Lower leg skin (tissue), 4 donors: ENCODE data around the gene SP8. TPM values are rescaled to one million over a fixed set of nuclear protein-coding genes. Genes with fewer than 3 reads are reported as not detected.
"Not testable (repeated sequence)": the region's sequence is repeated elsewhere in the genome, so short reads cannot be mapped to it uniquely, and the experiment has no call there.

ENCODE experiments used
- DNase-seq, 2 donors: peaks; one replicate each; pipeline ENCODE4 v3.0.0-alpha.2; 2019; ENCODE audit warnings: low spot score in 2 of 2
- H3K4me3 ChIP-seq: fragments of 200-600 bp; sonication (generic); 2 replicates; pipeline ENCODE4 v1.5.1; 2017; ENCODE audit warnings: mild to moderate bottlenecking, low read depth; ENCODE audit not compliant: poor library complexity, severe bottlenecking
- POLR2A ChIP-seq, 2 donors: fragments of 450-650 bp; IDR thresholded peaks; one replicate each; pipeline ENCODE4 v1.6.1; 2016 to 2017; ENCODE audit warnings: antibody characterized with exemption in 2 of 2, mild to moderate bottlenecking in 1 of 2, moderate library complexity in 1 of 2
- WGBS, 2 donors: methylation state at CpG; one replicate each; pipeline ENCODE4 v1.1.5; 2018; 5-methylcytosine and 5-hydroxymethylcytosine counted together
- intact Hi-C: fragments of 100-400 bp; cut with DNase I; formaldehyde crosslinking; loops from one replicate; pipeline ENCODE4 v1.15.0; 2023; ENCODE audit warnings: low total_unique reads
- total RNA-seq, 4 donors: library from RNA; depleted of rRNA; stranded (reverse); fragments of >200 nt; gene quantifications; one replicate each; pipeline ENCODE4 v1.1.0, GENCODE V29; 2016
- TF ChIP-seq, protein P1 (sequence below), 3 donors: fragments of 450-650 bp; IDR thresholded peaks; one replicate each; pipeline ENCODE4 v1.5.1; 2016; ENCODE audit warnings: antibody characterized with exemption in 3 of 3, mild to moderate bottlenecking in 3 of 3, moderate library complexity in 2 of 3

SP8 gene
- 10 to 100 TPM in 1 of 4 donors, 1 to 10 TPM in 3; 3.9 to 27.2 (median 8.1) TPM for total RNA-seq

DNA sequence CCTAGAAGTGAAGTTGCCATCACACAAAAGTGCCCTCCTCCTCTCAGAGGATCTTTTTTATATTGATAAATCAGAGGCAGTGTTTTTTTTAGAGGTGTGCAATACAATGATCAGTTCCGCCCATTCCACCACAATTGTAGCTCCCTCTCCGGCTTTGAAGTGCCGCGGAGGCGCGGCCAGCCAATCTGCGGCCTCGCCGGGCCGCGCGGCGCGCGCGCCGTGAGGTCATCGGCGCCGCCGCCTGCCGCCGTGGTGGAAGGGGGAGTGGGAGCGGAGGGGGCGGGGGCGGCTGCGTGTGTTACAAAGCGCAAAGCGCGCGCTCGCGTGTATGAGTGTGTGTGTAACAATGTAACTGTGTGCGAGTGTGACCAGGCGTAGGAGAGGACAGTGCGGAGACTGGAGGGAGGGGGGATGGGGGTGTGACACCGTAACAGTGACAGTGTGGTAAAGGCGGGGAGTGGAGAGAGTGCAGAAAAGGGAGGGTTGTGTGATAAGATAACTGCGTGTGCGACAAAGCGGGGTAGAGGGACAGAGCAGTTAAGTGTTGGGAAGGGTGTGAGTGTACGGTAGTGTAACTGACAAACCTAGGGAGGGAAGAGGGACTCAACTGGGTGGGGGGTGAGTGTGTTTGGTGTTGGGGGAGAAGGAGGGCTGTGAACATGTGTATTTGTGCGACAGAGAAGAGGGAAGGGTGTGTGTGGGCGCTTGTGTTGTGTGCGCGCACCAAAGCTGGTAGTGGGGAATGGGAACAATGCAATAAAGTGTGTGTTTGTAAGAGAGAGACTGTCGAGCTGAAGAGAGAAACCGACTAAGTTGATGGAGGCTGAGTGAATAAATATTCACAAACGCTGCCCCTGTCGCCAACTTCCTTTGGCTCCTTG, at the start of gene SP8:
SP8 (minus strand) TSS at position 108 of the 881 bp plus-strand sequence; CDS start at position 20, 88 bp downstream.
- H3K4me3 ChIP-seq, result peak within 1 kb of the TSS; percentile 13
- WGBS, 2 donors, result 3% methylated on average over 33 to 50 of the region's 50 CpGs
- DNase-seq, result peak in 1 of 2 donors; percentile 31
- intact Hi-C loops, result no loop called here
- TF ChIP-seq, protein P1, sequence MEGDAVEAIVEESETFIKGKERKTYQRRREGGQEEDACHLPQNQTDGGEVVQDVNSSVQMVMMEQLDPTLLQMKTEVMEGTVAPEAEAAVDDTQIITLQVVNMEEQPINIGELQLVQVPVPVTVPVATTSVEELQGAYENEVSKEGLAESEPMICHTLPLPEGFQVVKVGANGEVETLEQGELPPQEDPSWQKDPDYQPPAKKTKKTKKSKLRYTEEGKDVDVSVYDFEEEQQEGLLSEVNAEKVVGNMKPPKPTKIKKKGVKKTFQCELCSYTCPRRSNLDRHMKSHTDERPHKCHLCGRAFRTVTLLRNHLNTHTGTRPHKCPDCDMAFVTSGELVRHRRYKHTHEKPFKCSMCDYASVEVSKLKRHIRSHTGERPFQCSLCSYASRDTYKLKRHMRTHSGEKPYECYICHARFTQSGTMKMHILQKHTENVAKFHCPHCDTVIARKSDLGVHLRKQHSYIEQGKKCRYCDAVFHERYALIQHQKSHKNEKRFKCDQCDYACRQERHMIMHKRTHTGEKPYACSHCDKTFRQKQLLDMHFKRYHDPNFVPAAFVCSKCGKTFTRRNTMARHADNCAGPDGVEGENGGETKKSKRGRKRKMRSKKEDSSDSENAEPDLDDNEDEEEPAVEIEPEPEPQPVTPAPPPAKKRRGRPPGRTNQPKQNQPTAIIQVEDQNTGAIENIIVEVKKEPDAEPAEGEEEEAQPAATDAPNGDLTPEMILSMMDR (IDR thresholded peaks at IDR 0.05), result no peak
- TF ChIP-seq POLR2A (IDR thresholded peaks at IDR 0.05), result no peak

DNA sequence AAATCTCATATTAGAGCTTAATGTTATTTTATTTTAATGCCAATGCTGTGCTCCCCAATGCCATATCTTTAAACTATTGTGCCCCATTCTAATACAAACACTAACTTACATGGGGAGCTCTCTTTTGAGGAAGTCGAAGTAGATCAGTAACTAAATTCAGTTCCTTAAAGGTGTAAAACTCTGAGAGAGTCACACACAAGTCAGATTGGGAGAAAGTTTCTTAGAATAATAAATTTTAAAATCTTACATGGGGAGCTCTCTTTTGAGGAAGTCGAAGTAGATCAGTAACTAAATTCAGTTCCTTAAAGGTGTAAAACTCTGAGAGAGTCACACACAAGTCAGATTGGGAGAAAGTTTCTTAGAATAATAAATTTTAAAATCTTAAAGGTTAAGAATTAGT, 49.7 kb upstream of the SP8 start:
- 75 to 76% methylated on average over 2 of the region's 2 CpGs for WGBS, 2 donors
- DNase-seq, intact Hi-C loops, H3K4me3 ChIP-seq: not testable (repeated sequence)

DNA sequence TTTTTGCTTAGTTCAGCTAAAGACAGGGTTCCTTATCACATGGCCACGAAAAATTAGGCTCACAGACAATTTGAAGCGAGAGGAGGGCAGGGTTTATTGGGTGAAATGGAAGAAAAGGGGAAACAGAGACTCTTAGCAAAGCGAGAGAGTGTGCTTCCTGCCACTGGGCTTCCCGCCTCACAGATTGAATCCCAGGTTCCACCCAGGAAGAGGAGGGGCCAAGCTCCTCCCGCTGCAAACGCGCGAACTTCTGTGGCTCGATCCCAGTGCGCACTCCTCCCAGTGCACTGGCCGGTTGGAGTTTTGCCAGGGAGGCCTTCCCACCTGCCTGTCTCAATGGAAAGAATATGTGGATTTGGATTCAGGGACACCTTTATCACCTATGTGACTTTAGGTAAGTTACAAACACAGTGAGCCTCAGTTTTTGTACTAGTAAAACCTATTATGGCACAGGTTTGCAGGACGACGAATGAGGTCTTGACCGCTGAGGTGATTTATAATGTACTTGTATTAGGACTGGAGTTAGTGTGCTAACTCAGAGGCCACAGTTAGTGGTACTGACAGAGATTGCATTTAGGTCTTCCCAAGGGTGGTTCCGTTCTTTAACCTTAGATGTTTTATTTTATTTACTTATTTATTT, 48.5 kb upstream of the SP8 start:
- TF ChIP-seq POLR2A (IDR thresholded peaks at IDR 0.05), result no peak
- TF ChIP-seq, protein P1 (IDR thresholded peaks at IDR 0.05), result no peak
- no peak overlapping the region for H3K4me3 ChIP-seq
- no peak for DNase-seq
- 90 to 93% methylated on average over 15 of the region's 15 CpGs for WGBS, 2 donors
- intact Hi-C loops, result no loop called here

DNA sequence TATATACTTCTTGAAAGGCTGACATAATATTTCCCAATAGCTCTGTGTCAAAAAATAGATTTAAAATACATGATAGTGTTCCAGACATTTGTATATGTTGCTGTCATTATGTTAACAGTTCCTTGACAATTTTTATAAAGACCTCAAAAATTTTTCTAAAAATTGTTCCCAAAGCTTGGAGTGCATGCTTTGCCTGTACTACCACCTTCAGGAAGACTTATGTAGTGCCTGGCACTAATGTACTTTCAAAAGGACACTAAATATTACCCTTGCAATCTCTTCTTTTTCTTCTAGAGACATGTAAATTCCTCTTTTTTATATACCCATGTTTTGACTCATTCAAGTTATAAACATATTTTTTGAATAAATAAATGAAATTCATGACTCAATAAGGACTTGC, 48.0 kb upstream of the SP8 start:
- intact Hi-C loops, result no loop called here
- no peak for DNase-seq
- TF ChIP-seq, protein P1 (IDR thresholded peaks at IDR 0.05), result no peak
- TF ChIP-seq POLR2A (IDR thresholded peaks at IDR 0.05), result no peak
- no peak overlapping the region for H3K4me3 ChIP-seq

DNA sequence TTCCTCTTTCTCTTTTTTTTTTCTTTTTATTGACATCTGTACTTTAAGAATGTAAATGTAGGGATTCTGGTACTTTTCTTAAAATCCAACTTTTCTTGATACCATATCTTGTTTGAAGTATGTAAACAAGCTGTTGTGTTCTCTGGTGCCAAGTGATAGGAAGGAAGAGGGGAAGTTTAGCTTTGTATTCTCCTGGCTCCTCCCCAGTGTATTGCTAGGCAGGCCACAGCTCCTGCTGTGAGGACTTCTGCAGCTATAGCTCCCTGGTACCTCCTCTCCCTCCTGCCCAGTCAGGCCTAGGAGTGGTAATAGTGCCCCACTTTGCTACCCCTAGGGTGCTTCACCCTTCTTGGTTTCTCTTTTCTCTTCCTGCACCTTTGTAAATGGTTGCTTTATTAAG, 45.3 kb upstream of the SP8 start:
- DNase-seq, result no peak
- TF ChIP-seq POLR2A (IDR thresholded peaks at IDR 0.05), result no peak
- TF ChIP-seq, protein P1 (IDR thresholded peaks at IDR 0.05), result no peak
- intact Hi-C loops, result no loop called here
- H3K4me3 ChIP-seq, result no peak overlapping the region

DNA sequence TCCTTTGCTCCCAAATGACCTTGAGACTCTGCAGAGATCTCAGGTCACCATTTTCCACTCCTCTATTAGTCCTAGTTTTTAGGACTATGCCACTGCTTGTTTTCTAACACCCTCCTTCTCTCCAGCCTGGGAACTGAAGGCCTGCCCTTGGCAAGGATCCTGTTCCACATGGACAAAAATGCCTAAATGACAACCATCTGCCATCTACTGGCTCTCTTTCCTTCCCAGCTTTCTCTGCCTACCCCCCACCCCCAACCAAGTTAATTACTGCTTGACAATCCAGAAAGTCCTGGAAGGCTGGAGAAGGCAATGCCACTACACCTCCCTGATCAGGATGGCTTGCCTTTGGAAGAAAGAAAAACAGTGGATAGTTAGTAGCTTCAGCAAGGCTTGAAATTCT, 44.8 kb upstream of the SP8 start:
- no peak for DNase-seq
- TF ChIP-seq POLR2A (IDR thresholded peaks at IDR 0.05), result no peak
- TF ChIP-seq, protein P1 (IDR thresholded peaks at IDR 0.05), result no peak
- H3K4me3 ChIP-seq, result no peak overlapping the region
- intact Hi-C loops, result no loop called here
